SU-DHL-6 (cell line): Measurements from ENCODE around the gene KHSRP.

ENCODE experiments used
- H2AFZ ChIP-seq: fragments of 200-600 bp; sonication (generic); 2 replicates; pipeline ENCODE4 v1.6.1; 2014; ENCODE audit warnings: low read depth, mild to moderate bottlenecking, moderate library complexity, mixed read lengths, antibody characterized with exemption, low read length; ENCODE audit not compliant: severe bottlenecking
- H3F3A ChIP-seq: fragments of 200-600 bp; shearing (Covaris generic); 2 replicates; pipeline ENCODE4 v1.6.0; 2016; ENCODE audit warnings: antibody characterized with exemption, mild to moderate bottlenecking; ENCODE audit not compliant: insufficient read depth
- H3K27ac ChIP-seq: fragments of 200-600 bp; sonication (generic); 2 replicates; pipeline ENCODE4 v1.5.1; 2016; ENCODE audit warnings: low read depth, mild to moderate bottlenecking, low read length, moderate library complexity, mixed read lengths
- H3K27me3 ChIP-seq: fragments of 200-600 bp; sonication (generic), shearing (Covaris generic); 2 replicates; pipeline ENCODE4 v1.6.0; 2014; ENCODE audit warnings: mild to moderate bottlenecking, low read length
- H3K36me3 ChIP-seq: fragments of 200-600 bp; sonication (generic); 2 replicates; pipeline ENCODE4 v1.6.1; 2014; ENCODE audit warnings: mild to moderate bottlenecking, low read length, mixed read lengths
- H3K4me2 ChIP-seq: fragments of 300-600, 200-600 bp; shearing (Covaris generic), sonication (generic); 2 replicates; pipeline ENCODE4 v1.6.0; 2014; ENCODE audit warnings: low read length, low read depth, mild to moderate bottlenecking; ENCODE audit not compliant: poor library complexity, severe bottlenecking
- H3K4me3 ChIP-seq: fragments of 200-600 bp; sonication (generic); 2 replicates; pipeline ENCODE4 v1.5.1; 2014; ENCODE audit warnings: antibody characterized with exemption, low read length, mild to moderate bottlenecking, mixed read lengths; ENCODE audit not compliant: insufficient read depth, poor library complexity, severe bottlenecking
- H3K79me2 ChIP-seq: fragments of 200-600 bp; sonication (generic); 2 replicates; pipeline ENCODE4 v1.6.1; 2014; ENCODE audit warnings: mild to moderate bottlenecking, low read length, moderate library complexity; ENCODE audit not compliant: insufficient read depth
- H3K9ac ChIP-seq: fragments of 200-600 bp; sonication (generic); 2 replicates; pipeline ENCODE4 v1.7.0; 2014; ENCODE audit warnings: mild to moderate bottlenecking, low read length
- H3K9me2 ChIP-seq: fragments of 200-600 bp; sonication (generic); replicated peaks from 2 replicates; pipeline ENCODE4 v1.6.1; 2014; ENCODE audit warnings: low read length; ENCODE audit not compliant: insufficient read depth
- H3K9me3 ChIP-seq: fragments of 200-600 bp; sonication (generic); 2 replicates; pipeline ENCODE4 v1.6.1; 2014; ENCODE audit warnings: low read length, mixed read lengths; ENCODE audit not compliant: insufficient read depth
- H4K20me1 ChIP-seq: fragments of 200-600 bp; sonication (generic); 2 replicates; pipeline ENCODE4 v1.6.1; 2014; ENCODE audit warnings: low read depth, mild to moderate bottlenecking, antibody characterized with exemption, low read length, moderate library complexity, mixed read lengths
- EZH2phosphoT487 ChIP-seq: fragments of 200-600 bp; sonication (generic), shearing (Covaris generic); conservative IDR thresholded peaks from 2 replicates; pipeline ENCODE4 v1.6.1; 2018; ENCODE audit warnings: mild to moderate bottlenecking, antibody characterized with exemption, low read length, moderate library complexity, mixed read lengths
- TF ChIP-seq, protein P1 (sequence below): fragments of 200-600 bp; sonication (generic); IDR thresholded peaks from one replicate; pipeline ENCODE4 v1.5.1; 2017; ENCODE audit warnings: antibody characterized with exemption, mild to moderate bottlenecking, low read length, moderate library complexity; ENCODE audit not compliant: insufficient read depth, poor library complexity, severe bottlenecking

KHSRP gene

DNA sequence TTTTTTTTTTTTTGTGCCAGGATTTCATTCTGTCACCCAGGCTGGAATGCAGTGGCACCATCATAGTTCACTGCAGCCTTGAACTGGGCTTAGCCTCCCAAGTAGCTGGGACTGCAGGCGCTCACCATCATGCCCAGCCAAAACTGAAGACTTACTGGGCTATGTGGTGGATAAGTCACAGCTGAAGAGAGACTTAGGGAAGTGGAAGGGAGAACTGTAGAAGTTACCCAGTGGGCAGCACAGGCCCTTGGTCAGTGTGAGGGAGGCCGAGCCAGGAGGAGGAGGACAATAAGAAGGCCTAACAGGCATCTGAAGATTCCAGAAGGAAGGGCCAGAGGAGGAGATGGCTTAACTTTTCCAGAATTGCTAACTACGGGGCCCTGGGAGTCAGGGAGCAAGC, 44.9 kb downstream of the KHSRP start:
- Histone ChIP-seq H3K36me3 (peaks cover 11% of the 10 kb centered on the region), H3K9me3 (no peaks in the 10 kb centered on the region), H3K27me3 (no peaks in the 10 kb centered on the region), H4K20me1 (no peaks in the 10 kb centered on the region), H3K9me2 (no peaks in the 10 kb centered on the region), H3K79me2 (no peaks in the 10 kb centered on the region), H2AFZ (no peak overlapping the region), H3K4me2 (no peak overlapping the region), H3K4me3 (no peak overlapping the region), H3K27ac (no peak overlapping the region), H3F3A (no peaks in the 10 kb centered on the region), H3K9ac (no peak overlapping the region)
- TF ChIP-seq, protein P1, sequence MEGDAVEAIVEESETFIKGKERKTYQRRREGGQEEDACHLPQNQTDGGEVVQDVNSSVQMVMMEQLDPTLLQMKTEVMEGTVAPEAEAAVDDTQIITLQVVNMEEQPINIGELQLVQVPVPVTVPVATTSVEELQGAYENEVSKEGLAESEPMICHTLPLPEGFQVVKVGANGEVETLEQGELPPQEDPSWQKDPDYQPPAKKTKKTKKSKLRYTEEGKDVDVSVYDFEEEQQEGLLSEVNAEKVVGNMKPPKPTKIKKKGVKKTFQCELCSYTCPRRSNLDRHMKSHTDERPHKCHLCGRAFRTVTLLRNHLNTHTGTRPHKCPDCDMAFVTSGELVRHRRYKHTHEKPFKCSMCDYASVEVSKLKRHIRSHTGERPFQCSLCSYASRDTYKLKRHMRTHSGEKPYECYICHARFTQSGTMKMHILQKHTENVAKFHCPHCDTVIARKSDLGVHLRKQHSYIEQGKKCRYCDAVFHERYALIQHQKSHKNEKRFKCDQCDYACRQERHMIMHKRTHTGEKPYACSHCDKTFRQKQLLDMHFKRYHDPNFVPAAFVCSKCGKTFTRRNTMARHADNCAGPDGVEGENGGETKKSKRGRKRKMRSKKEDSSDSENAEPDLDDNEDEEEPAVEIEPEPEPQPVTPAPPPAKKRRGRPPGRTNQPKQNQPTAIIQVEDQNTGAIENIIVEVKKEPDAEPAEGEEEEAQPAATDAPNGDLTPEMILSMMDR: no peak
- no peak for TF ChIP-seq EZH2phosphoT487

DNA sequence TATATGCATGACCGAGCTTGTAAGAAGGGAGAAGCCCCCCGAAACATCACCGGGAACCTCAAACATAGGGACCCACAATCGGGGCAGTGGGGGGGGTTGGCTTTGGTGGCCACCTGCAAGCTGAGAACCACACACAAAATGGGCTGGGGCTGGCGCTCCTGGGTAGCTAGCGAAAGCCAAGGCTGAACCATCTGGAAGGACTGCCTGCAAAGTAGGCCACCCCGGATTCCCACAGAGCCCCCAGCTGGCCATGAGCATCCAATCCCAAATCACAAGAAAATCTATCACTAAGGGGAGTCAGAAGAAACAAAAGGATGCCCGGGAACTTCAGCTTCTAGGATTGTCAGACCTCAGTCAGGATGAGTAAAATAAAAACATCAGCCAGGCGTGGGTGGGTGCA, 46.1 kb downstream of the KHSRP start:
- H3K27ac ChIP-seq: no peak overlapping the region
- H3K36me3 ChIP-seq: peaks cover 11% of the 10 kb centered on the region
- H3K4me3 ChIP-seq: no peak overlapping the region
- H4K20me1 ChIP-seq: no peaks in the 10 kb centered on the region
- H3K79me2 ChIP-seq: no peaks in the 10 kb centered on the region
- H3K9me3 ChIP-seq: no peaks in the 10 kb centered on the region
- no peaks in the 10 kb centered on the region for H3K9me2 ChIP-seq
- H3K9ac ChIP-seq: no peak overlapping the region
- no peaks in the 10 kb centered on the region for H3K27me3 ChIP-seq
- no peaks in the 10 kb centered on the region for H3F3A ChIP-seq
- TF ChIP-seq, protein P1: no peak
- TF ChIP-seq EZH2phosphoT487: no peak
- H2AFZ ChIP-seq: no peak overlapping the region
- no peak overlapping the region for H3K4me2 ChIP-seq

DNA sequence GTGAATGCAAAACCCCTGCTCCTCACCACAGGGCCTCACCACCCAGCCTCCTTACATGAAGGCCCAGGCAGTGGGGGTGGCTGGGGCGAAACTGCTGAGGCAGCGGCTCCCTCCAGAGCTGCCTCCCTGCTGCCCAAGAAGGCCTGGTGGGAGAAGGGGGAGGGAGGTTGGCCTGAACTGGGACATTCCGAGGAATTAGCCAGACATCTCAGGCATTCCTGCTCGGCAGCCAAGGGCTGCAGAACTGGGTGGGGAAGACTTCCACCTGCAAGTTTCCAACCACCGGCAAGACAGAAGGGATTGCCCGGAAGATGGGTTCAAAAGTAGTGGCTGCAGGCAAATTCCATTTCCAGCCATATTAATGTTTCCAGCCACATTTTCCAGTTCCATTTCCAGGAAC, 46.6 kb downstream of the KHSRP start:
- Histone ChIP-seq H3K79me2 (no peaks in the 10 kb centered on the region), H3K27ac (no peak overlapping the region), H3K9me2 (no peaks in the 10 kb centered on the region), H2AFZ (no peak overlapping the region), H3K9me3 (no peaks in the 10 kb centered on the region), H3K4me3 (no peak overlapping the region), H4K20me1 (no peaks in the 10 kb centered on the region), H3K4me2 (no peak overlapping the region), H3K9ac (no peak overlapping the region), H3K27me3 (no peaks in the 10 kb centered on the region), H3K36me3 (peaks cover 11% of the 10 kb centered on the region), H3F3A (no peaks in the 10 kb centered on the region)
- TF ChIP-seq, protein P1: no peak
- TF ChIP-seq EZH2phosphoT487: no peak
